Nucleus accumbens (tissue), 56 donors: ENCODE data around the gene EBF3.

Experiments used
- DNase-seq, 56 donors: peaks; one replicate each; lab custom pipeline; 2025; lab: John Stamatoyannopoulos, UW

The EBF3 gene

DNA sequence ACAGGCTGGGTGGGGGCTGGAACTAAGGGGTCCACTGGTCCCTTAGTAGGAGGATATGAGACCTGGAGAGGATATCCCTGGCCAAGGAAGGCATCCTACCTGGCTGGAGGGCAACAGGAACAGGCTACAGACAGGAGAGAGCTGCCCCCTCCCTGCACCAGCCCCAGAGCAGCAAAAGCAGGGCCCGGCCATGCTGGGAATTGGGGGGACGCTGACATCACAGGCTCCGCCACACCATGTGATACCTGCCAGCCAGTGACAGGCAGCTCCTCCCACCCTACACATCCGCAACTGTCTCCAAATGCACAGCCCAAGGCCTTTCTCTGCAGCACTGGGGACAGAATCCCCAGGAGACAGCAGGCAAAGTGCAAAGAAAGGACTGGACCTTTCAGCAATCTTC lies 100.0 kb downstream of the EBF3 start:
- DNase-seq: no peak

DNA sequence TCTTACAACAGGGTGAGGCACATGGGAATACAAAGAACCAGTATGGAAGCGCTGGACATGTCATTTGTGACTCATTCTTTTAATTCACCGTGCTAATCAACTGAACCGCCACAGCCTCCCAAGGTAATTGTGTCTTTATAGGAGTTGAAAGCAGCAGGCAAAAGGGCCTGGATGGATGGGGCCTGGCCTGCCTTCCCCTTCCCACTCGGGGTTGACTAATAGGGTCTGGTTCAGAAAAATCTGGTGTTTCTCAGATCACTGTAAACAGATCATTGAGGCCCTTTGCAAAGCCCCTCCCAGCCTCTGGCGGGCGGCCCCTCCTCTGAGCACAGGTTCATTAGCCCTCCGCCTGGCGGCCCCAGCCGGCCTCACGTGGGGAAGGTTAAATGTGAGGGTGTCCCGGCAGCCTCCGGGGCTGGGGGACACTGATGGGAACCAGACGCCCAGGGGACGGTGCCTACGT lies 100.8 kb downstream of the EBF3 start:
- no peak for DNase-seq

DNA sequence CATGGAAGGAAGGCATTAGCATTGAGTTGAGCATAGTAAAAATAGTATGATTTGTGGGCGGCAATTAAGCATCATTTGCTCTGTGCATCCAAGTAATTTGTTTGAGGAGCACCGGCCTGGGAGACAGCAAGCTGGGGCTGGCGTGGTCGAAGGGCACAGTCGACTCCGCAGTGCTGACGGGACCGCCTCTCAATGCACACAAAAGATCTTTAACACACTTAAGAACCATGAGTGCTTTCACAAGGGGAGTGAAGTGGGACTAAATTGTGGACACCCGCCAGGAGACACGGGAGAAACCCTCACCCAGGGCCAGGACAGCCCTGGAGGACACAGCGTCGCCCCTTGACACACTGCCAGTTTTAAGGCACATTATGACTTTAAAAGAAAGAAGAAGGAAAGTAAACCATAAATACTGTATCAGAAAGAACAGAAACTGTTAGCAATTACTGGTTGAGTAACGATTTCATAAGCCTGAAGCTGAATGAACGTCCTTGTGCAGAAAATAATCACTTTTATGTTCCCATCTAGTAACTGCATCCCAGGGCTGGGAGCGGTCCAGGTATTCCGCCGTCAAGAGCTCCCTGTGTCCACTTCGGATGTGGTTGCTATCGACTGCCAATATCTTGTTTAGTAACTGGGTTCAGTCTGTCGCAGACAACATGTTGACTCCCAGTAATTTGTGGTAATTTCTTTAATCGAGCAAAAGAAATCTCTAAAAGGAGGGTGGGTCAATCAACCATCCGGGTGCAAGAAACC lies 102.1 kb downstream of the EBF3 start:
- DNase-seq: no peak

DNA sequence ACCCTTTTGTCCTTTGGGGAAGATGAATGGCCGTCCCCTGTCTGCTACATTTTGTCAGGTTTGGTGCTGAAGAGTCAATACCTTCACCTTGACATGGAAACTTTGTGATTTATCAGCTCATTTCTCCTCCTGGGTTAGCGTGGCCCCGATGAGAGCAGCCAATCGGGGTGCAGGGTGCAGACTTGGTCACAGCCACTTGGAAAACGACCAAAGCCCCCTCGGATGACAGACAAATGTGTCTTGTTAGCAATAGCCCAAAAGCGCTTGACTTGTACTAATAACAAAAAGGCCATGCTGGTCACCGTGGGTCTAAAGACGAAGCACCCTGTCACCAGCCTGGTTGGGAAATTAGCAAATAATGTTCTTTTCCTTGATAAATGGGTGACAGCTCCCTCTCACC lies 103.7 kb downstream of the EBF3 start:
- DNase-seq: no peak

DNA sequence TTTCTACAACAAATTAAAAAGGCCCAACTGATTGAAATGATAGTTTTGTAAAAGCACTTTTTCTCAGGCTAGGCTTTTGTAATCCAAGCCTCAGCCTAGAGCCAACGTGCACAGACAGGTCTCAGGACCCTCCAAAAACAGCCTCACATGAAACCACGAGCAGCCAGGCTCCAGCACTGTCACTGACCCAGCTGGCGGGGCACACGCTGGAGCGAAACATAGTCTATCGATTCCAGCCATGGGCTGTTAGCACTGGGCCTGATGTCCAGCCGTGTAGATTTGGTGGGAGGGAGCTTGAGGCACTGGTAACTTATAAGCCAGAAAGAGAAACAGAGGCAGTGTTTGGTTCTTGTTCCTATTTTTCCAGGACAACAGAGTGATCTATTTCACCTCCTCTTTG lies 104.5 kb downstream of the EBF3 start:
- DNase-seq: no peak

DNA sequence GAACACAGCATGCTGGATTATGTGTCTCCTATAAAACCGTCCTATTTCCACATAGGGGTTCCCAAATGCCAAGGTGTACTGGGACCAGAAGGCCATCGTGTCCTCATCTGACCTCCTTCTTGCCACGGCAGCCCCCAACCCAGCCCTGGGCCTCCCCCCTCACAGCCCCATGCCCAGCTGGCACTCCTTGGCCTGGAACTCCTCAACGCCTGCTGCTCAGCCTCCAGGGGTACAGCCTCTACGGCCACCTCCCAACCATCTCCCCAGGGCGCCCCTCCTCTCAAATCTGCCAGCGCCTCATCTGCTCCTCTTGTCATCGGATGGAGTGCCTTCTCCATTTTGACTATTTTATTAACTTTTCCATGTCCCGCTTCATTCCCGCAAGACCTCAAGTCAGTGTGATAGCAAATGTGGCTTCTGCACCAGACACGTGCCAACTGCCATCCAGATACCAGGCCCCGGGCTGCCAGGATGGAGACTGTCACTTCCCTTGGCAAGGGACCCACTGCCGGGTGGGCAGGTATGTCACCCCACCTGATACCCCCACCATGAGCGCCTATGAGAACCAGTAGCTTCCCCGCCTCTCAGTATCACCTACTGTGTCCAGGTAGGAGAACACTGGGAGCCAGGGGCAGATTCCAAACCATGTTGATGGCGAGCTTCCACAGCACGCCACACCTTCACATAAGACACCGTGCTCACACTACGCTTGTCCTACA lies 106.7 kb downstream of the EBF3 start:
- no peak for DNase-seq

DNA sequence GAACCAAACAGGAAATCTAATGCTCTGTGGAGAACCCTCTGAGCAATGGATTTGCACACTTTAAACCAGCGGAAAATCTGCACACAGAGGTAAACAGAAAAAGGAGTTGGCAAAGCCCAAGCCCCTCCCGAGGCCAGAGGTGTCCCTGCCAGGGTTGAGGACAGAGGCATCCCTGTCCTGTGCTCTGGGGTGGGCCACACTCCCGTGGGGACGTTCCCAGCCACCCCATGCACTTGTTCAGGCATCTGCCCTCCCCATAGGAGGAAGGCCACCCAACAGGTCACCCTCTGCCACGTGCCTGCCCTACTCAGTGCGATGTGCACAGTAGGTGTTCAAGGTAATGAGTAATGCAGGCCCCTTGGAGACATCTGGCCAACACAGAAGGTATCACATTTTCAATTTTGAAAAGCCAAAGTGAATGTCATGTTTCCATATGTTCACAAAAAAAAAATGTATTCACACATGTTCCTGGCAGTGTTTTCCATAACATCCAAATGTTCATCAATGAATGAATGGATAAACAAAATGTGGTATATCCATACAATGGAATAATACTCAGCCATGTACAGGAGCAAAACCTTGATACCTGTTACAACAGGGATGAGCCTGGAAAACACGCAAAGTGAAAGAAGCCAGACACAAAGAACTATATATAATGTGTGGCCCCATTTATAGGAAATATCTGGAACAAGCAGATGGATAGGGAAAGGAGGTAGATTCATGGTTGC lies 108.1 kb downstream of the EBF3 start:
- no peak for DNase-seq

DNA sequence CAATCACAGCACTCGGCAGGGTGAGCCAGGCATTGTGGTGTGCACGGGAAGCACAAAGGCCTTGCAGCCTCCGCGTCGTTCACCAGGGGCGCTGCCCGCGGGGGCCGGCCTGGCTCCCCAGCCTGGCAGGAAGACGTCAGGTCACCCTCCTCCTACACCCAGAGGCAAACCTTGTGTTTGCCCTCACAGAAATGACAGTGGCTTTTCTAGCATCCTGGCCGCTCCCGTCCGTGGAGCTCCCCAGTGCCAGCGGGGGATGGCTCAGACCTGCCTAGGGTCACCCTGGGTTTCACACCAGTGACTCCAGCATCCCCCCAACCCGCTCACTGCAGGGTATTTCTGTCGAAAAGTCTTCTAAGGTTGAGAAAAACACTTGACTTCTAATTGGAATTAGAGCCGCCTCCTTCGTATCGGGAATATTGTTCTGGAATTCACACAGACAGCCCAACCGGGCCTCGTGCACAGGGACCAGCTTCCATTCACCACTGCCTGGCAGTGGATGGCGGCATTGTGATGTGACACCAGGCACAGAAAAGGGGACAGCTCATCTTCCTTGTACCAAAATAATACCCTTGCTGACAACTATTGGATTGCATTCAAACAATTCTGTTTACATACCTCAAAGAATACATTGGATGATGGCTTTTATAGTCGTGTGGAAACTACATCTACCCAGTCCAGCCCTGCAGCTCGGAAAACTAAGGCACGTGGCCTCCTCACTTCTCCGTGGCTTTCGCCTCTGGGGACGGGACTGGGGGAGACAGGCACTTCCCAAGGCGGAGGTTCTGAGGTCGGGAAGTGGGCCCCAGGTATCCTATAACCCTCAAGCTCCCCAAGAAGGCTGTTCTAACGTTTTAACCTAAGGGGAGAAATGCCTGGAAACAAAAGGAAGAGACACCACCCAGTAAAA lies 109.0 kb downstream of the EBF3 start:
- DNase-seq: no peak

GRCh38 chr10:129854158-129854557 lies 109.9 kb downstream of the EBF3 start:
- DNase-seq: no peak

- DNase-seq: no peak
These were observed 110.5 kb downstream of the EBF3 start for GRCh38 chr10:129853562-129853903.

- DNase-seq: no peak
These were observed 111.1 kb downstream of the EBF3 start for GRCh38 chr10:129852829-129853561.

DNA sequence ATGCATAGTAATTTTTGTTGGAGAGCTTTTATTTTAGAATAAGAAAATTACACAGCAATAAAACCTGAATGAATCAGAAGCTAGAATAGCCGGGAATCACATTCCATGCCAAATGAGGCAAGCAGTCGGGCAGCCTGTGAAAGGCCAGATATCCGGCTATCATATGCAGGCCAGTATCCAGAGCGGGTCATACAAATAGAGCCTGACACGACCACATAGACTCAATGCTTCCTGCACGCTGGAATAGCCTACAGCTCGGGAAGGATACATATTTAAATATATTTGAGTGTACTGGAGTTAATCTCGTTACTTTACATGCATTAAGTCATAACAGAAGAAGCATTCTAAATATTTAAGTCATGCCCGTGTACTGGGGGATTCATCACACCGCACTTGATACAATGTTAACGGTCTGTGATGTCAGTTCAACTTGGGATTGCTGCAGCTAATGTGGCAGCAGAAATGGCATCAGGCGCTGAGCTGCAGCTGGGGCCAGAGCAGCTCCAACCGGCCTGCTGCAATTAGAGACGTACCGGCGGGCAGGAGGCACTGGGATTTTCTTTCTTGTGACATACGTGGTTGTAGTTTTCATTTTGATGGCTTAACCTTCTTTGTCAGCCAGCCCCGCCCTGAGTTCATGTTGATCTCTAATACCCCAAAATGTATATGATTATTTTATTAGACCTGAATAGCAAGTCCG lies 112.0 kb downstream of the EBF3 start:
- no peak for DNase-seq

DNA sequence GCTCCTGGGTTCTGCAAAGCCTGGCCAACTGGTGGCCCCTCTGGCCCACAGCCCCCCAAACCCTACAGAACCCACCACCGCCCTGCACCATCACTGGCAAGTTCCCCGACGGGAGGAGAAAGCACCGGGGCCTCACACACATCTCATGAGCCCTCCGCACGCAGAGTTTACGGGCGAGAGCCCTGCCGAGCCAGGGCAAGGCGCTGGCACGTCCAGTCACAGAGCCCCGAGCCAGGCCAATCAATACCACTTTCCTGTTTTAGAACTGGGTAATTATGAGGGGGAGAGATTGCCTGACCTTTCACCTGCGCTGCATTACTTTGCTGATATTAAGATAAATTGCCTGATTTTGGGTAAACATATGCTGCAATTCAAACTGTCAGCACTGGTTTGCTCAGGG lies 113.3 kb downstream of the EBF3 start:
- no peak for DNase-seq

GRCh38 chr10:129850316-129850715 lies 113.8 kb downstream of the EBF3 start:
- DNase-seq: no peak

- DNase-seq: no peak
These were observed 114.2 kb downstream of the EBF3 start for GRCh38 chr10:129849853-129850252.

DNA sequence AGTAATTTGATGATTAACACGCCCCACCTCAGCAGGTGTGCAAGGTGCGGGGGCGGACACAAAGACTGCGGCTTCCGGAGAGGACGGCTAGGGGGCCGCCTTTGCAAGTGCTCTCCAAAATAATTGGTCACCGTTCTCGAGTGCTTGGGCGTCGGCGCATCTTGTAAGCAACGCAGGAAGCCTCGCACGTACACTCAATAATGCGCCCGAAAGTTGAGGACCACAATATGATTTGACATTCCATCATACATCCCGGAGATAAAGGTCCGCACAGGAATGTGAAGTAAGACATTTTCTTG lies 114.7 kb downstream of the EBF3 start:
- DNase-seq: peak in 1 of 56 donors; percentile 7

DNA sequence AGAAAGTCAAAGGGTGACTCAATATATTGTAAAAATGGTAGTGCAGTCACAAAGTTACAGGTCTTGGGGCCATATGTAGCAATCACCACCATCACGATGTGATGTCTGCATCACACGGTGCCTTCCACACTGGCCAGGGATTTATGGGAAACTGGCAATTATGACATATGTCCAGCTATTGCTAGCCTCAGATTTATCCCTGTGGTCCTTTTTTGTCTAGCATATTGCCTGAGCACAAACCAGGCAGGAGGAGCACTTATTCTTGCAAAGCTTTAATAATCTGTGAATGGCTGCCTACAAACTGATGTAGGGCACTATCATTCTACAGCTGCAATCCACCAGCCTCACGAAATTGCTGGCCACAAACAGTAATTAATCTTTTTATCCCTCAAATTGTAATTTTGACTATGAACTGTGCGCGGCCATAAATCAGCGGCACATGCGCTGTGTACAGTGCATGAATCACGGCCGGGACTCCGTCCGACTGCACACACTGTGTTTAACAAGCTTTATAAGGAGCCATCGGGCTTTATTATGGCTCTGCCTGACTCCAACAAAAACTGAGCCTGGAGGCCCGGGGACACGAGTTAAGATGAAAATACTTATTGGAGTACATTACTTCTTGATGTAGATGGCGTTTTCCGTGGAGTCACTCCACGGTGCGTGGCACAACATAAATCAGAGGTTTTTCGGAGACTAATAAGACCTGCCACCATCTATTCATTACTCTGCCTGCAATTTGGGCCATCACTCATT lies 115.2 kb downstream of the EBF3 start:
- DNase-seq: no peak

GRCh38 chr10:129847741-129848483 lies 116.2 kb downstream of the EBF3 start:
- DNase-seq: no peak
